Mesenteric fat pad (tissue), 1 donor: Measurements from ENCODE around the gene ACADS. TPM values are rescaled to one million over a fixed set of nuclear protein-coding genes. Genes with fewer than 3 reads are reported as not detected.

ENCODE experiments used
- DNase-seq: peaks from one replicate; pipeline ENCODE4 v3.0.0-alpha.2; 2020; ENCODE audit warnings: low spot score
- long read RNA-seq: library from polyadenylated mRNA; unstranded; transcript quantifications from one replicate; pipeline ENCODE4 v2.0.0, GENCODE V29; 2020
- total RNA-seq: library from RNA; stranded (reverse); fragmentation: NEBNext Ultra II Directional; extraction: Animal tissue kit (Norgen Biotek cat#: 25700); gene quantifications from one replicate; pipeline ENCODE4 v1.2.1, GENCODE V29; 2021
- donor health status: DM: yes; HTN: yes; CAD: no.

Gene ACADS, protein sequence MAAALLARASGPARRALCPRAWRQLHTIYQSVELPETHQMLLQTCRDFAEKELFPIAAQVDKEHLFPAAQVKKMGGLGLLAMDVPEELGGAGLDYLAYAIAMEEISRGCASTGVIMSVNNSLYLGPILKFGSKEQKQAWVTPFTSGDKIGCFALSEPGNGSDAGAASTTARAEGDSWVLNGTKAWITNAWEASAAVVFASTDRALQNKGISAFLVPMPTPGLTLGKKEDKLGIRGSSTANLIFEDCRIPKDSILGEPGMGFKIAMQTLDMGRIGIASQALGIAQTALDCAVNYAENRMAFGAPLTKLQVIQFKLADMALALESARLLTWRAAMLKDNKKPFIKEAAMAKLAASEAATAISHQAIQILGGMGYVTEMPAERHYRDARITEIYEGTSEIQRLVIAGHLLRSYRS
- total RNA-seq, result 66.9 TPM
- long read RNA-seq, transcript ACADS-201 (10 exons, 1,950 nt), result major isoform, 647 of 756 reads
- long read RNA-seq, partial matches to known transcripts, result 40 of 756 reads
- long read RNA-seq, other reads (novel, unspliced or antisense), result 69 of 756 reads

GRCh38 chr12:120725659-120726509, at the start of gene ACADS:
ACADS (plus strand) TSS chr12:120725826; CDS start chr12:120725886, 60 bp downstream.
- peak; percentile 97 for DNase-seq

DNA sequence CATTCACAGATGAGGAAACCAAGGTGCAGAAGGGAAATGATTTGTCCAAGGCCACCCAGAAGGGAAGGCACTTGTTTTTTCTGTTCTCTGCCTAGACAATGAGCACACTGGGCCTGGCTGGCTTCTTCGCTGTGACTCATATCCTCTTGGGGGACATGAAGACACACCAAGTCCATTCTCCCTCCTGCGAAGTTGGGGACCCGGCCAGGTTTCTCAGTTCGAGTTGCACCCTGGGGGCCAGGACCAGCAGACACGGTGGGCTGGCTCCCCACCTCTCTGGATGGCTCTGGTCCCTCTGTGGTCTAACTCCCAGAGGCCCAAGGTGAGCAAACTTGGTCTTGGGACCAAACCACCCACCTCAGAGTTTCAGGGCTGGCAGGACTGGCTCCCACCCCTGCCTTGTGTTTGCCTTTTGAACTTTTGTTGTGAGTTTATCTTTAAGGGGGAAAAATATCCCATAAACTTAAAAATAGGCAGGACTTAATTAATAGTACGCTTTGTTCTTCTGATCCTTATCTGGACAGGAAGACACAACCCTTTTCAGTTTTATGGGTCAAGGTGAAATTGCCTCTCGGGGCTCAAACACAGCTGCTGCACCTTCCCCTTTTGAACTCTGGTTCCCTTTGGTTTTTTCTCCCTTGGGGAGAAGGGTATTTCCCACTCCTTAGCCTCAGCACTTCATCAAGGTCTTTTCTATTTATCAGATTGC, 47.7 kb upstream of the ACADS start:
- DNase-seq, result no peak

DNA sequence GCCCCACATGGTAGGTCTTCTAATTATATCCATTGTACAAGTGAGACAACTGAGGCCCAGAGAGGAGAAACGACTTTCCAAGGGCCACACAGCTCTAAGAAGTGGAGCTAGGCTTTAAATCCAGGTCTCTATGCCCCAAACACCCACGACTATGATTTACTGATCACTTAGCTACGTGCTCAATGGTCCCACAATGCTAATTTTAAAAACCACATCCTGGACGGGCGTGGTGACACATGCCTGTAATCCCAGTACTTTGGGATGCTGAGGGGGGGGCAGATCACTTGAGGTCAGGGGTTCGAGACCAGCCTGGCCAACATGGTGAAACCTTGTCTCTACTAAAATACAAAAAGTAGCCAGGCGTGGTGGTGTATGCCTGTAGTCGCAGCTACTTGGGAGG, 47.1 kb upstream of the ACADS start:
- DNase-seq, result no peak

GRCh38 chr12:120680165-120680738, 45.4 kb upstream of the ACADS start:
- no peak for DNase-seq

DNA sequence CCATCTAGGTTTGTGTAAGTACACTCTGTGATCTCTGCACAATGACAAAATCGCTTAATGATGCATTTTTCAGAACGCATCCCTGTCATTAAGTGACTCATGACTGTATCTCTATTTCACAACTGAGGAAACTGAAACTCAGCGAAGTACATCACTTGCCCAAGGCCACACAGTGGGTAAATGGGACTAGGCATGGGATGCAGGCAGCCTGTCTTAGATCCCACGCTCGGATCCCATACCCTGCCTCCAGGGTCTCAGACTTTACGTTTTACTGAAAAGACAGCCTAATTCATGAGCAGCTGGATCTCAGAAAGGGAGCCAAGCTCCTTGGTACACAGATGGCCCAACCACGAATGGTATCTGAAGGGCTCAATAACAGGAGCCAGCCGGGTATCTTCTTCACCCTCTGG, 41.1 kb upstream of the ACADS start:
- DNase-seq, result no peak

DNA sequence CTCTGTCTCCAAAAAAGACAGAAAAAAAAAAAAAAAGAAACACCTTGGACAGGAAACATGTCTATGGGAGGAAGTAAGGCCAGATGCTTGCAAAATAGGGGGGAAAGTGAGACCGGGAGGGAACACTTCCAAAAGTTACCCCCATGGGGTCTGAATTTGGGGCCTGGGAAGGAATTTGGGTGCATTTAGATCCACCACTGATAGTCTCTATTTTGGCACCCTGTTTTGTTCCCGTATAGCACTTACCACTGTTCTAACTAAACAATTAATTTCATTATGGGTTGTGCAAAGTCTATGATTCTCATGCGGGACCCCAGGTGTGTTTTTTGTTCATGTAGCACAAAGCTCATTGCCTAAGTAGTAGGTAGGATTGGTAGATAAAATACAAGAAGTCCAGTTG, 40.1 kb upstream of the ACADS start:
- no peak for DNase-seq

- peak; percentile 99 for DNase-seq
Observed at GRCh38 chr12:120686151-120686689, 39.4 kb upstream of the ACADS start.

DNA sequence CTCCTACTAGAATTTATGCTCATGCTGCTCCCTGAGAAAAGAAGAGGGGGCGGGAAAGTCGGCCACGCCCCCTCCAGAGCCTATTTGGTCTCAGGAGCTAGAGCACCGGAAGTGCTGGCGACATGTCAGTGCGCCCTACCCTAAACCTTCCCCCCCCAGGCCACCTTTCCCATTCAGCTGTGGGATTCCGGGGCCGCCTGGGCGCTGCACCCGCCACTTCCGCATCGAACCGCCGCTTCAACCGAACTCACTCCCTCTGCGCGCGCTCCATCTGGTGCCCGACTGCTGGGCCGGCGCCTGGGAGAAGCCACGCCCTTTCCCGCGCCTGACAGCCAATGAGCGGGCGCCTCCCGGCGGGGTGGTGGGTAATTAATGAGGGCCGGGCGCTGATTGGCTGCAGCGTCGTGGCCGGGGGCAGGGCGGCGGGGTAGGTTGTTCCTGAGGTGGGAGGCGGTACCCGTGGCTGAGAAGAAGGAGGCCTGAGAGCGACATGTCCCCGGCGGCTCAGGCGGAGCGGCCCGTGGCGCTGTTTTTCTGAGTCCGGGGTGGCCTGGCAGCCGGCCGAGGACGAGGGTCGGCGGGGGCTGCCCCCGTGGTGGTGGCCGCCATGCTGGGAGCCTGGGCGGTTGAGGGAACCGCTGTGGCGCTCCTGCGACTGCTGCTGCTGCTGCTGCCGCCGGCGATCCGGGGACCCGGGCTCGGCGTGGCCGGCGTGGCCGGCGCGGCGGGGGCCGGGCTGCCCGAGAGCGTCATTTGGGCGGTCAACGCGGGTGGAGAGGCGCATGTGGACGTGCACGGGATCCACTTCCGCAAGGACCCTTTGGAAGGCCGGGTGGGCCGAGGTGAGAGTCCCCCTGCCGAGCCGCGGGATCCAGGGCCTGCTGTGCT, 38.7 kb upstream of the ACADS start, which contains the start of gene MLEC:
TSS of gene MLEC (plus strand) at position 460 of the 888 bp plus-strand sequence. CDS start at position 608, 148 bp downstream.
- DNase-seq, result peak; percentile 100

DNA sequence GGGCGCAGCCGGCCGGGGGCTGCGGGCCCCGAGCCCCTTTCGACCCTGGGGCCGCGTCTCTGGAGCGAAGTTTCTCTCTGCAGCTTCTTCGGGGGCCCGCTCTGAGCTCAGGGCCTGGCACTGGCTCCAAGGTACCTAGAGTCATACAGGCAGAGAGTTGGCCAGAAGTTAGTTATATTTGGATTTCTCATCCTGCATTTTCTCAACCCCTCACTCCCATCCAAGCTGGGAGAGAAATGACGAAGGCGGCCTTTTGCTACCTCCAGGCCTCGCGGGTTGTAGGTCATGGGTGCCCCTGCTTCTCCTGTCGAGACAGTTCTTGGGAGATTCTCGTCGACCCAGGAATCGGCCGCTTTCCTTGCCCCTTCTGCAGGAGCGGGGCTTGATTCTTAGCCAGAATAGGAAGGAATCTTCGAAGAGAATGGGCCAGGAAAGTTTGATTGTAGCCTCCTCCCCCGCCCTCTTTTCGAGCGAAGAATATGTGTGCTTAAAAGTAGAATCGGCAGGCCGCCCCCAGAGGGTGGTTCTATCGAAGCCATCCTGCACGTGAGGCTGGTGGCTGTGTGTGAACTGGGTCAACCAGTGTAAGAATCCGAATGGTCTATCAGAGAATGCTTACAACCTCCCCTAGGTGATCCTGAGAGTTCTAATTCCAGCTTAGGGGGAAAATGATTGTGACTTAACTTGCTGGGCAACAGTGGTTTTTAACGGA, 37.9 kb upstream of the ACADS start:
- DNase-seq, result no peak

GRCh38 chr12:120688527-120689071, 37.0 kb upstream of the ACADS start:
- DNase-seq, result no peak

GRCh38 chr12:120689397-120690082, 36.1 kb upstream of the ACADS start:
- no peak for DNase-seq

DNA sequence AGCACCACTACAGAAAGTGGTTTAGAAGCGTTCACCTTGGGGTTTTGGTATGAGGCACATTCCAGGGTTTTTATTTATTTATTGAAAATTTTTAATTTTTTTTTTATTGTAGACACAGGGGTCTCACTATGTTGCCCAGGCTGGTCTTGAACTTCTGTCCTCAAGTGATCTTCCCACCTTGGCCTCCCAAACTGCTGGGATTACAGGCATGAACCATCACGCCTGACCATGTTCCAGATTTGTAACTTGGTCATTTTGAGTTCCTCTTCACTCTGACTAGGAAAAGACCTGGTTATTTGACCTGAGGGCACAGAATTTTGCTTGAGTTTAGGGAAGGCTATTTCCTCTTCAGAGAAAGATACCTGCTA, 35.6 kb upstream of the ACADS start:
- no peak for DNase-seq

DNA sequence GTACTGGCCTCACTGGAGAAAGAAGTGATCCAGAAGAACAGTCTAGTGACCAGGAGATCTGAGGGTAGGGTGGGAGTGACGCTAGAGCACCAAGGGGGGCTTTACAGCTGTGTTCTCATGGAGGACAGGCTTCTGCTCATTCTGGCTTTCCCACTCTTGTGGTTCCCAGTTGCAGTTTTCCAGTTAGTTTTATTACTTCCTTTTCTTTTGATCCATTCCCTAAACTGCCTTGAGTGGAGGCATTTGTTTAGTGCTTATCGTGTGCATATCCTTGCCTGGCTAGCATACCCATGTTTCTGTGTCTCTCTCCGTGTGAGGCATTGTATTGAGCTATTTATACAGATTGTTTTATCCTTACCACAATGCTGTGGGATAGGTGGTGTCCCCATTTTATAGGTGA, 34.6 kb upstream of the ACADS start:
- DNase-seq, result no peak

DNA sequence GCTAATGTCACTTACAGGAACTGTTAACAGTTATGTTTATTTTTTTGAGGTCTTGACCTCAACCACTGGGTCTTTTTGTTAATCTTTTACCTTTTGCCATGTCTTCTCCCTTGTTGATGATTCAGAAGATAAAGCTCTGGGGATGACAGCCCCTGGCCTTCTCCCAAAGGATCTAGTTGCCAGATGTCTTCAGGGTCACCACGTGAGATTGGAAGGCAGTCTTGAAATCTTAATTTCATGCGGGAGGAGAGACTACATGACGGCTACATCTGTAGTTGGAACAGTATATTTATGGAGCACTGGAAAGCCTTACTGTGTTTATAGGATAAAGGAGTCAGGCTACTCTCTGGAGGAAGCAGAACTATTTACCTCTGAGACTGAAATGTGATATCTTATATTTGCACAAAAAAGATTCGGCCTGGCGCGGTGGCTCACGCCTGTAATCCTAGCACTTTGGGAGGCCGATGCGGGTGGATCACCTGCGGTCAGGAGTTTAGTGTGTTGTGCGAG, 33.0 kb upstream of the ACADS start:
- no peak for DNase-seq

- no peak for DNase-seq
Observed at GRCh38 chr12:120693848-120694247, 31.8 kb upstream of the ACADS start.

GRCh38 chr12:120696626-120697025, 29.0 kb upstream of the ACADS start:
- no peak for DNase-seq

- no peak for DNase-seq
Observed at GRCh38 chr12:120697344-120697743, 28.3 kb upstream of the ACADS start.

- no peak for DNase-seq
Observed at GRCh38 chr12:120698665-120699064, 27.0 kb upstream of the ACADS start.
